Tibial nerve (tissue), 4 donors: ENCODE results near the gene MSTO1. TPM values are rescaled to one million over a fixed set of nuclear protein-coding genes. Genes with fewer than 3 reads are reported as not detected.
A peak's percentile ranks its signal among the peaks of the same experiment; 100 is the strongest.
"Not testable (repeated sequence)": the region's sequence is repeated elsewhere in the genome, so short reads cannot be mapped to it uniquely, and the experiment has no call there.

Experiments used
- DNase-seq, 2 donors: peaks; one replicate each; pipeline ENCODE4 v3.0.0-alpha.2; 2019; ENCODE audit warnings: low spot score in 2 of 2
- H3K27ac ChIP-seq, 4 donors: fragments of 200-600 bp; sonication (generic) in 3 of 4; one replicate each; pipeline ENCODE4 v1.5.1; 2017 to 2019; ENCODE audit warnings: mild to moderate bottlenecking in 1 of 4
- H3K27me3 ChIP-seq, 2 donors: fragments of 200-600 bp; sonication (generic) in 1 of 2; one replicate each; pipeline versions ENCODE4 v1.5.1 to v1.6.0; 2017 to 2019
- H3K36me3 ChIP-seq, 3 donors: fragments of 200-600 bp; sonication (generic); one replicate each; pipeline ENCODE4 v1.5.1; 2018 to 2019
- H3K4me1 ChIP-seq, 4 donors: fragments of 200-600 bp; sonication (generic) in 3 of 4; one replicate each; pipeline ENCODE4 v1.5.1; 2017 to 2019
- H3K4me3 ChIP-seq, 4 donors: fragments of 200-600 bp; sonication (generic) in 3 of 4; one replicate each; pipeline ENCODE4 v1.5.1; 2017 to 2019; ENCODE audit warnings: mild to moderate bottlenecking in 1 of 4, moderate library complexity in 1 of 4
- H3K9me3 ChIP-seq, 4 donors: fragments of 200-600 bp; sonication (generic) in 3 of 4; one replicate each; pipeline ENCODE4 v1.5.1; 2017 to 2019
- EP300 ChIP-seq, 2 donors: sonication (generic); formaldehyde crosslinking; IDR thresholded peaks; one replicate each; pipeline ENCODE4 v1.6.1; 2017; ENCODE audit warnings: antibody characterized with exemption in 2 of 2, mild to moderate bottlenecking in 1 of 2
- POLR2A ChIP-seq, 2 donors: fragments of 450-650 bp; IDR thresholded peaks; one replicate each; pipeline ENCODE4 v1.6.1; 2017; ENCODE audit warnings: antibody characterized with exemption in 2 of 2, mild to moderate bottlenecking in 2 of 2, moderate library complexity in 2 of 2
- WGBS, 2 donors: methylation state at CpG; one replicate each; pipeline ENCODE4 v1.1.5; 2018; 5-methylcytosine and 5-hydroxymethylcytosine counted together
- total RNA-seq, 4 donors: library from RNA; depleted of rRNA; stranded (reverse); fragments of >200 nt; gene quantifications; one replicate each; pipeline ENCODE4 v1.1.0, GENCODE V29; 2016
- TF ChIP-seq, protein P1 (sequence below), 5 experiments: fragments of 200-600 bp in 3 of 5; fragments of 450-650 bp in 2 of 5; sonication (generic) in 3 of 5; IDR thresholded peaks; one replicate each; pipeline ENCODE4 v1.5.1; 2016 to 2019; ENCODE audit warnings: antibody characterized with exemption in 5 of 5, mild to moderate bottlenecking in 3 of 5, moderate library complexity in 2 of 5

MSTO1 gene
- total RNA-seq = 10 to 100 TPM; 16.4 to 41.4 (median 20.9) TPM

DNA sequence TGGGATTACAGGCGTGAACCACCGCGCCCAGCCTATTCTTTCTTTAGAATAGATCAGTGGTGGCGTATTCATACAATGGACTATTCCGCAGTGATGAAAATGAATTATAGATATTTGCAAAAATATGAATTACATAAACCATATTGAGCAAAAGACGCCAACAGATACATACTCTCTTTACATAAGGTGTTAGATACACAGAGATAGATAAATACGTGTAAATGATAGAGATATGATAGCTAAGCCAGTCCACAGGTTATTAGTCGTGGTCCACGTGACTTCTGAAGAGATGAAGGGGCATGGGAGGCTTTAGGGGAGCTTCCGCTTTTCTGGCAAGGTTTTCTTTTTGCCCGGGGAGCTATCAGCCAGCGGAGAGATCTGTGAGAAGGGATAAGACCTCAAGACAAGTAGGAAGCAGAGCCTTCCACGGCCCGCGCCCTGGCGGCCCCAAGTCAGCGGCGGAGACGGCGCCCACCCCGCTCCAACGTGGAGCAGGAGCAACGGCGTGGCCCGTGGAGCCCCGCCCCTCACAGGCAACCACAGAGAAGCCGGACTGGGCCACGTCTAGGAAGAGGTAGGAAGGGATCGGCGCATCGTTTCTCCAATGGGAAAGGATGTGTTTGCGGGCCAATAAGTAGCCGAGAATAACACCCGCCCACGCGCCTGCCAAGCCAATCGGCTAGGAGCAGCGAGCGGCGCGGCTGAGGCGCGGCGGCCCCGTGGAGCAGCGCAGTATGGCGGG lies at the start of gene MSTO1:
Gene MSTO1, plus strand, starts transcription at position 704 of the 742 bp plus-strand sequence. Its CDS starts 31 bp downstream, at position 735.
- 14% methylated on average over 29 to 31 of the region's 47 CpGs for WGBS, 2 donors
- TF ChIP-seq POLR2A (IDR thresholded peaks at IDR 0.05) = peak in 1 of 2 donors; percentile 47
- peak; percentile 68 to 78 for TF ChIP-seq EP300 (IDR thresholded peaks at IDR 0.05)
- TF ChIP-seq, protein P1, sequence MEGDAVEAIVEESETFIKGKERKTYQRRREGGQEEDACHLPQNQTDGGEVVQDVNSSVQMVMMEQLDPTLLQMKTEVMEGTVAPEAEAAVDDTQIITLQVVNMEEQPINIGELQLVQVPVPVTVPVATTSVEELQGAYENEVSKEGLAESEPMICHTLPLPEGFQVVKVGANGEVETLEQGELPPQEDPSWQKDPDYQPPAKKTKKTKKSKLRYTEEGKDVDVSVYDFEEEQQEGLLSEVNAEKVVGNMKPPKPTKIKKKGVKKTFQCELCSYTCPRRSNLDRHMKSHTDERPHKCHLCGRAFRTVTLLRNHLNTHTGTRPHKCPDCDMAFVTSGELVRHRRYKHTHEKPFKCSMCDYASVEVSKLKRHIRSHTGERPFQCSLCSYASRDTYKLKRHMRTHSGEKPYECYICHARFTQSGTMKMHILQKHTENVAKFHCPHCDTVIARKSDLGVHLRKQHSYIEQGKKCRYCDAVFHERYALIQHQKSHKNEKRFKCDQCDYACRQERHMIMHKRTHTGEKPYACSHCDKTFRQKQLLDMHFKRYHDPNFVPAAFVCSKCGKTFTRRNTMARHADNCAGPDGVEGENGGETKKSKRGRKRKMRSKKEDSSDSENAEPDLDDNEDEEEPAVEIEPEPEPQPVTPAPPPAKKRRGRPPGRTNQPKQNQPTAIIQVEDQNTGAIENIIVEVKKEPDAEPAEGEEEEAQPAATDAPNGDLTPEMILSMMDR (IDR thresholded peaks at IDR 0.05) = peak in 2 of 5 experiments; percentile 17 to 36
- Histone ChIP-seq H3K9me3 (no peaks in the 10 kb centered on the region), H3K36me3 (peaks cover 0 to 18% (median 0%) of the 10 kb centered on the region in 3 donors), H3K27me3 (no peaks in the 10 kb centered on the region), H3K27ac (peak within 1 kb of the TSS; percentile 54 to 82 (median 75)), H3K4me3 (peak within 1 kb of the TSS; percentile 56 to 75 (median 60)), H3K4me1 (peaks cover 0 to 13% (median 2%) of the 10 kb centered on the region in 4 donors)
- peak; percentile 95 to 96 for DNase-seq

DNA sequence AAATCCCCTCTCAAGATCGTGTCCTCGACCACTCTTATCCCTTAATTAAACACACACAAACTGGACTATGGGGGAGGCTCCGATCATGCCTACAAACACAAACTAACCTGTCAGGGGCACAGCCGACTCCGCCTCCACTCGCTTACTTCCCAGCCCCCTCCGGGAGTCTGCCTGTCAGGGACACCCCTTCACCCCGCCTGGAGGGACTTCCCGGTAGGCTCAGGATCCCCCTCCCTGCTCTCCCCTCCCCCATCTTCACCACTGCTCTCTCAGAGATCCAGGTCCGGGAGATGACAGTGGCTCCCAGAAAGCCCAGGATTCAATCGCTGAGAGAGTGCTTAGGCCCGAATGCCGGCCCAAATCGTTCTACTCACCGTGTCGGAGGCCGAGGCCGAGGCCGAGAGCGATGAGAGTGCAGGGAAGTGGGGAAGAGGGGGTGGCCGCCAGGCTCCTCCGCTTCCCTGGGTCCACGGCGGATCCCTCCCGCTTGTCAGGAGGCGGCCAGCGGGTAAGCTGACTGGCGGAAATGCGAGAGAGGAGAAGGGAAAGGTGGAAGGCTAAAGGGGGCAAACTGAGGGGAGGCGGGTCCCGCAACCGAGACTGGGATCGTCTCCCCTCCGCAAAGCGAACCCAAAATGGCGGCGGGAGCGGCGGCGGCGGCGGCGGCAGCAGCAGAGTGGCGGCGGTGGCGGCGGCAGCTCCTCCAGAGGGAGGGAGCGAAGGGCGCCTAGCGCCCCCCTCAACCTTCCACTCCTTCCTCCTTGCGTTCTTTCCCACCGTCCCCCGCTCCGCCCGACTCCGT lies 48.0 kb upstream of the MSTO1 start:
- TF ChIP-seq EP300 (IDR thresholded peaks at IDR 0.05) = peak in 1 of 2 donors; percentile 12
- peak in 1 of 2 donors; percentile 8 for DNase-seq
- Histone ChIP-seq H3K4me3 (peak overlapping the region; percentile 87 to 99 (median 94)), H3K4me1 (peaks cover 2 to 48% (median 23%) of the 10 kb centered on the region in 4 donors), H3K27ac (peak overlapping the region; percentile 95 to 98 (median 97))
- WGBS, 2 donors = 0 to 1% methylated on average over 34 to 45 of the region's 56 CpGs
- H3K36me3 ChIP-seq, H3K9me3 ChIP-seq, H3K27me3 ChIP-seq: not testable (repeated sequence)

DNA sequence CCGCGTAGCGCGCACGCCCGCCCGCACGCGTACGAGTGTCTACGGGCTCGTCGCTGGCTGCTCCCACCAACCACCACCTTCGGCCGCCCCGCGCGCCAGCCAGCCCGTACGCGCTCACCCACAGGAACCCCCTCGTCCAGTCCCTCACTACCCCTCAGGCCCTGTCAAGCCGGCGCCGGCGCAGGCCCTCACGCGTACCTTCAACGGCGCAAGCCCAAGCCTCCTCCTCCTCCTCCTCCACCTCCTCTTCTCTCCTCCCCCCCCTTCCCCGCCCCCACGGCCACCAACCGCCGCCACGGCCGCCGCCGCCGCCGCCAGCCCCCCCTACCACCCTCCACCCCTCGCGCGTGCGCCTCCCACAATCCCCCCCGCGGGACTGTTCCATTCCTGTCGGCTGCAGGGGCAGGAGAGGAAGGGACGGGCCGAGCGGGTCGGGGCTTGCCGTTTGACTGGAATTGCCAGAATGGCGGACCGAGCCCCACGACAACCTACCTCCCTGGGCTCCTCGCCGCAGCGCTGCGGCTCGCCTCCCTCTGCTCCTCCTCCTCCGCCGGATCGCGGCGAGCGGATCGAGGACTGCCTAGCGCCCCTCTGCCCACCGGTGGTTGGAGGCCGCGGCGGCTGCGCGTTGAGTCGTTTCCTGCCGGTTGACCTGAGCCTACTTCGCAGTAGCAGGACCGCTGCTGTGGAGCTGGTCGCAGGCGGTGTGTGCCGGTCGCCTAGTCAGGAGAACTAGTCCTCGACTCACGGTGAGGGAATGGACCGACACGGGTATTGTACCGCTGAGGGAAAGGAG lies 47.2 kb upstream of the MSTO1 start, which contains the start of gene ASH1L:
Gene ASH1L, minus strand, starts transcription at position 223 of the 796 bp plus-strand sequence. CDS start 41,284 bp downstream, outside the sequence.
- 0 to 1% methylated on average over 46 to 74 of the region's 87 CpGs for WGBS, 2 donors

DNA sequence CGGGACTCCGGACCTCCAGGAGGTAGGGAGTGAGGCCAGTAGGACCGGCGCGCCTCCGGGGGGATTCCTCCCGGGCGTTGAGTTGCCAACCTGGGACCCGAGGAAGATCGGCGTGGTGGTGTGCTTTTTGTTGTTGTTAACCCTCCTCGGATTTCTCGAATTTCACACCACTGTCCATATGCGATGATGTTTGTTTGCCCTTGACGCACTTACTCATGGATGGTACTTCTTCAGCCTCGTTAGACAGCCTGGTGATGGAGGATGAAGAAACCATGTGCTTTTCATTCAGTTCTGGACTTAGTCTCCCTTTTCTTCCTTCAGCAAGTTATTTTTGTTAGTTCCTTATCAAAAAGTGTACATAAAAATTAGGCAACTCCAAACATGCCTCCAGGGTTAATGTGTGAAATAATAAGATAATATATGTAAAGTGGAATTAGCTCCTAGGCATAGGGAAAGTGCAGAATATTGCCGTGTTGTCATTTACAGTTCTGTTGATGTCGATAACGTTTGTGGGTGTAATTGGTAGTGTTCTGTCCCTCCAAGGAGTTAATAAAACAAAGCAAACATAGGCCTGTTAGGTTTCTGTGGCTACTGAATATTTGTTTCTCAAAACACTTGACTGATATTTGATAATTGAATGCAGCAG lies 46.5 kb upstream of the MSTO1 start:
- not testable (repeated sequence) for H3K27me3 ChIP-seq, H3K9me3 ChIP-seq, DNase-seq, H3K36me3 ChIP-seq
- Histone ChIP-seq H3K4me3 (peak overlapping the region; percentile 87 to 99 (median 94)), H3K4me1 (peaks cover 0 to 36% (median 19%) of the 10 kb centered on the region in 4 donors), H3K27ac (peak overlapping the region; percentile 95 to 98 (median 97))
- 1% methylated on average over 16 to 19 of the region's 19 CpGs for WGBS, 2 donors

More for the DNA sequence above, 47.2 kb upstream of the MSTO1 start, which contains the start of gene ASH1L:
- peak; percentile 87 to 90 for DNase-seq
- Histone ChIP-seq H3K4me1 (peaks cover 2 to 43% (median 23%) of the 10 kb centered on the region in 4 donors), H3K4me3 (peak within 1 kb of the TSS; percentile 87 to 99 (median 94)), H3K27me3 (no peaks in the 10 kb centered on the region), H3K36me3 (peaks cover 0 to 4% (median 0%) of the 10 kb centered on the region in 3 donors), H3K27ac (peak within 1 kb of the TSS; percentile 95 to 98 (median 97)), H3K9me3 (no peaks in the 10 kb centered on the region)
- TF ChIP-seq POLR2A (IDR thresholded peaks at IDR 0.05) (peak; percentile 82 to 83), EP300 (IDR thresholded peaks at IDR 0.05) (peak in 1 of 2 donors; percentile 92)
- TF ChIP-seq, protein P1 (IDR thresholded peaks at IDR 0.05) = peak in 2 of 5 experiments; percentile 64 to 70

DNA sequence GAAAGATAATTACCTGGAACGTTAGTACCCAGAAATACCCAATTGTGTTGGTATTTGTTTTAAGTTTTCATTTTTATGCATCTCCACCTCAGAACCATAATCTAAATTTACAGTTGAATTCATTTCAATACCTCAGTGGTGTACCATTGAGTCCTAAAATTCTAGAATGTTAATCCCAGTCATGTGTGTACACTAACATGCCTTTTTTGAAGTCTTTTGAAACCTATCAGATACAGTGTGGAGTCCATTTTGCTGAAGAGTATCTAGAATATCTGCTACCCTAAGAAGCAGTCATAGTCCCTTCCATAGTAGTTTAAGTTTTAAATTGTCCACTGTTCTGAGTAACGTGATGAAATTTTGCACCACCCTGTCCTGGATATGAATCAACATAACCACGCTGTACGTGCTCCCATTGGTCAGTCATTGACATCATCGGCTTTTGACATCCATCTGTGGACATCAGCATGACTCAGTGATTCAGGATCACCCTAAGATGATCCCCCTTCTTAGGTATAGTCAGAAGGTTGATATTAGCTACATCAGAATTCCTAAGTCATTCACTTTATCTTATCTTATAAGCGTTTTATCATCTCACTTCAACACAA lies 39.9 kb upstream of the MSTO1 start:
- TF ChIP-seq POLR2A (IDR thresholded peaks at IDR 0.05) (no peak), EP300 (IDR thresholded peaks at IDR 0.05) (no peak)
- TF ChIP-seq, protein P1 (IDR thresholded peaks at IDR 0.05) = no peak
- WGBS, 2 donors = 87 to 92% methylated on average over 6 of the region's 6 CpGs
- peaks cover 0 to under 1% (median under 1%) of the 10 kb centered on the region in 4 donors for H3K4me1 ChIP-seq
- DNase-seq = no peak
- H3K27me3 ChIP-seq = no peaks in the 10 kb centered on the region
- no peak overlapping the region for H3K27ac ChIP-seq
- no peak overlapping the region for H3K4me3 ChIP-seq
- H3K9me3 ChIP-seq = no peaks in the 10 kb centered on the region
- H3K36me3 ChIP-seq = peaks cover 0 to 14% (median 0%) of the 10 kb centered on the region in 3 donors
